Body of pancreas (tissue), 4 donors: ENCODE results near the gene TMPRSS11F. TPM values are rescaled to one million over a fixed set of nuclear protein-coding genes. Genes with fewer than 3 reads are reported as not detected.

Source experiments
- ATAC-seq: fragments of 150-250 bp; one replicate; pipeline ENCODE4 v1.9.1; 2016
- DNase-seq, 4 donors: peaks; one replicate each; pipeline ENCODE4 v3.0.0-alpha.2; 2019
- H3K27ac ChIP-seq, 4 donors: fragments of 200-600 bp; sonication (generic); 1 replicate in 3 of 4; 2 replicates in 1 of 4; pipeline versions ENCODE4 v1.5.1 to v1.6.1; 2016 to 2019; ENCODE audit warnings: mild to moderate bottlenecking in 1 of 4, mixed read lengths in 1 of 4, moderate library complexity in 1 of 4
- H3K27me3 ChIP-seq, 2 donors: fragments of 200-600 bp; sonication (generic); one replicate each; pipeline ENCODE4 v1.6.0; 2016; ENCODE audit warnings: mild to moderate bottlenecking in 1 of 2
- H3K36me3 ChIP-seq, 2 donors: fragments of 200-600 bp; sonication (generic); replicated peaks in 1 of 2; 2 replicates each; pipeline ENCODE4 v1.5.1; 2016; ENCODE audit warnings: low read depth in 2 of 2; ENCODE audit not compliant: insufficient read depth in 1 of 2
- H3K4me1 ChIP-seq: fragments of 200-600 bp; sonication (generic); one replicate; pipeline ENCODE4 v1.6.0; 2016
- H3K4me3 ChIP-seq, 2 donors: fragments of 200-600 bp; sonication (generic); 1 replicate in 1 of 2; 2 replicates in 1 of 2; pipeline ENCODE4 v1.5.1; 2016 to 2019
- H3K9me3 ChIP-seq, 3 donors: fragments of 200-600 bp; sonication (generic); 1 replicate in 2 of 3; 2 replicates in 1 of 3; pipeline ENCODE4 v1.5.1; 2016
- POLR2A ChIP-seq, 3 donors: fragments of 450-650 bp; IDR thresholded peaks; one replicate each; pipeline ENCODE4 v1.6.1; 2016; ENCODE audit warnings: antibody characterized with exemption in 3 of 3, mild to moderate bottlenecking in 2 of 3
- intact Hi-C: fragments of 100-400 bp; cut with DNase I; formaldehyde crosslinking; loops from one replicate; pipeline ENCODE4 v1.15.1; 2023
- small RNA-seq: library from RNA; depleted of rRNA; stranded (forward); fragments of <200 nt; gene quantifications from one replicate; pipeline ENCODE3, GENCODE V24; 2016
- total RNA-seq, 2 donors: library from RNA; depleted of rRNA; stranded (reverse); fragments of >200 nt; gene quantifications; one replicate each; pipeline ENCODE4 v1.1.0, GENCODE V29; 2016
- TF ChIP-seq, protein P1 (sequence below), 7 experiments: fragments of 450-650 bp in 4 of 7; fragments of 200-600 bp in 3 of 7; sonication (generic) in 3 of 7; IDR thresholded peaks; one replicate each; pipeline ENCODE4 v1.5.1; 2016 to 2019; ENCODE audit warnings: antibody characterized with exemption in 7 of 7

TMPRSS11F gene
- total RNA-seq, 2 donors from 2014 or later = not detected

DNA sequence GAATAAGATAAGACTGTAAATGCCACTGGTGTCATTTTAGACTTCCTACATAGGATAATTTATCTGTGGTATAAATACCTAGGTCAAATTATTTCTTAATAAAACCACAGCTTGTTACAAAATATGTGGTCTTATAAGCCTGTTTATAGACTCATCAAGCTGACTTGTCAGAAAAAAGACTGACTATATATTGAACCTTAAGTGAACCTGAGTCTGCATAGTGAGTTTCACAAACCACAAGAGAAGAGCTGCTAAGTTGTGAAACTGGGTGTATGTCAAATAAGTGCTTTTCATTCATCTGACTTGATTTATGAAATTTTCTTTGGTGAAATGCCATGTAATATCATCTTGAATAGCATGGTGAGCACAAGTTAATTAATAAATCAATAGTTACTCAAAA is 118.0 kb downstream of the TMPRSS11F start:
- no peaks in the 10 kb centered on the region for H3K27me3 ChIP-seq
- TF ChIP-seq, protein P1, sequence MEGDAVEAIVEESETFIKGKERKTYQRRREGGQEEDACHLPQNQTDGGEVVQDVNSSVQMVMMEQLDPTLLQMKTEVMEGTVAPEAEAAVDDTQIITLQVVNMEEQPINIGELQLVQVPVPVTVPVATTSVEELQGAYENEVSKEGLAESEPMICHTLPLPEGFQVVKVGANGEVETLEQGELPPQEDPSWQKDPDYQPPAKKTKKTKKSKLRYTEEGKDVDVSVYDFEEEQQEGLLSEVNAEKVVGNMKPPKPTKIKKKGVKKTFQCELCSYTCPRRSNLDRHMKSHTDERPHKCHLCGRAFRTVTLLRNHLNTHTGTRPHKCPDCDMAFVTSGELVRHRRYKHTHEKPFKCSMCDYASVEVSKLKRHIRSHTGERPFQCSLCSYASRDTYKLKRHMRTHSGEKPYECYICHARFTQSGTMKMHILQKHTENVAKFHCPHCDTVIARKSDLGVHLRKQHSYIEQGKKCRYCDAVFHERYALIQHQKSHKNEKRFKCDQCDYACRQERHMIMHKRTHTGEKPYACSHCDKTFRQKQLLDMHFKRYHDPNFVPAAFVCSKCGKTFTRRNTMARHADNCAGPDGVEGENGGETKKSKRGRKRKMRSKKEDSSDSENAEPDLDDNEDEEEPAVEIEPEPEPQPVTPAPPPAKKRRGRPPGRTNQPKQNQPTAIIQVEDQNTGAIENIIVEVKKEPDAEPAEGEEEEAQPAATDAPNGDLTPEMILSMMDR (IDR thresholded peaks at IDR 0.05) = no peak
- TF ChIP-seq POLR2A (IDR thresholded peaks at IDR 0.05) = no peak
- H3K4me3 ChIP-seq = no peak overlapping the region
- no peak overlapping the region for H3K27ac ChIP-seq
- H3K9me3 ChIP-seq = no peaks in the 10 kb centered on the region
- H3K4me1 ChIP-seq = no peaks in the 10 kb centered on the region
- intact Hi-C loops = no loop called here
- DNase-seq (no peak), ATAC-seq (no peak)
- no peaks in the 10 kb centered on the region for H3K36me3 ChIP-seq

Small RNA genes within 50 kb of the gene (small RNA-seq; reads per million reads assigned to genes)
- not detected for gene RNU6-95P

Other genes starting within 250 kb of the TMPRSS11F start
- not detected for gene TMPRSS11D, start 245.9 kb downstream of the TMPRSS11F start, total RNA-seq
- gene TMPRSS11A, start 166.4 kb downstream of the TMPRSS11F start, total RNA-seq = not detected
- gene TMPRSS11B, start 115.8 kb upstream of the TMPRSS11F start, total RNA-seq = not detected
- 10 to 100 TPM; 56.0 to 63.3 TPM for gene YTHDC1, start 220.2 kb upstream of the TMPRSS11F start, total RNA-seq